Parathyroid adenoma (tissue), 2 donors: Measurements from ENCODE around the gene PRDM16.

Source experiments
- H2AFZ ChIP-seq: fragments of 300-600 bp; sonication (generic); one replicate; pipeline ENCODE4 v1.7.0; 2017; ENCODE audit warnings: antibody characterized with exemption, mild to moderate bottlenecking
- H3K27ac ChIP-seq: fragments of 300-600 bp; sonication (generic); one replicate; pipeline ENCODE4 v1.7.0; 2017
- H3K27me3 ChIP-seq: fragments of 300-600 bp; sonication (generic); one replicate; pipeline ENCODE4 v1.7.0; 2017; ENCODE audit warnings: low read length; ENCODE audit not compliant: control insufficient read depth, insufficient read depth
- H3K36me3 ChIP-seq: fragments of 300-600 bp; sonication (generic); one replicate; pipeline ENCODE4 v1.7.0; 2017; ENCODE audit warnings: low read length; ENCODE audit not compliant: control insufficient read depth, insufficient read depth
- H3K4me1 ChIP-seq: fragments of 300-600 bp; sonication (generic); one replicate; pipeline ENCODE4 v1.7.0; 2017; ENCODE audit warnings: control low read depth
- H3K4me2 ChIP-seq: fragments of 300-600 bp; sonication (generic); one replicate; pipeline ENCODE4 v1.7.0; 2017; ENCODE audit warnings: low read length
- H3K4me3 ChIP-seq: fragments of 300-600 bp; sonication (generic); one replicate; pipeline ENCODE4 v1.7.0; 2017; ENCODE audit warnings: low read depth, low read length
- H3K79me2 ChIP-seq: fragments of 300-600 bp; sonication (generic); one replicate; pipeline ENCODE4 v1.7.0; 2017; ENCODE audit warnings: control low read depth
- H3K9ac ChIP-seq: fragments of 300-600 bp; sonication (generic); one replicate; pipeline ENCODE4 v1.7.0; 2017; ENCODE audit warnings: mild to moderate bottlenecking
- H3K9me3 ChIP-seq: fragments of 300-600 bp; sonication (generic); one replicate; pipeline ENCODE4 v1.7.0; 2017; ENCODE audit warnings: low read length; ENCODE audit not compliant: control insufficient read depth
- CTCF ChIP-seq: fragments of 300-600 bp; sonication (generic); IDR thresholded peaks from one replicate; pipeline ENCODE4 v1.7.0; 2017; ENCODE audit warnings: antibody characterized with exemption, mild to moderate bottlenecking
- donor health status: primary hyperparathyroidism.

The PRDM16 gene

DNA sequence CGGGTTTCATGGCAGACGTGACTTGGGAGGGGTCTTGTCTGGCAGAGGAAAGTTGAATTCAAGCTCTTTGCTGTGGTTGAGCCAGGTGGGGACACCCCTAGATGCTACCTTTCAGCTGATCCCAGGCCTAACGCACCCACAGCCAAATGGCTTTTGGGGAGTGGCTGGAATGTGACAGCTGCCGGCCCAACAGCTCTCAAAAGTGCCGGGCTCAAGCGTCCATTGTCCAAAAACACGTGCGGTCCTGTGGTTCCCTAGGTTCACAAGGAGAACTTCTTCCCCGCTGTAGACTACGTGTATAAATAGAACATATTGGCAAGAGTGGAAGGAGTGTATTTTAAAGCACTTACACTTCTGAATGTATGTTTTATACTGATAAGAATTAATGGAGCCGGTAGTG, 298.4 kb downstream of the PRDM16 start:
- Histone ChIP-seq H3K4me1 (no peaks in the 10 kb centered on the region), H2AFZ (no peak overlapping the region), H3K79me2 (no peaks in the 10 kb centered on the region), H3K36me3 (no peaks in the 10 kb centered on the region), H3K27ac (no peak overlapping the region), H3K4me3 (no peak overlapping the region), H3K9ac (no peak overlapping the region), H3K4me2 (no peak overlapping the region), H3K27me3 (no peaks in the 10 kb centered on the region), H3K9me3 (no peaks in the 10 kb centered on the region)
- TF ChIP-seq CTCF = no peak

DNA sequence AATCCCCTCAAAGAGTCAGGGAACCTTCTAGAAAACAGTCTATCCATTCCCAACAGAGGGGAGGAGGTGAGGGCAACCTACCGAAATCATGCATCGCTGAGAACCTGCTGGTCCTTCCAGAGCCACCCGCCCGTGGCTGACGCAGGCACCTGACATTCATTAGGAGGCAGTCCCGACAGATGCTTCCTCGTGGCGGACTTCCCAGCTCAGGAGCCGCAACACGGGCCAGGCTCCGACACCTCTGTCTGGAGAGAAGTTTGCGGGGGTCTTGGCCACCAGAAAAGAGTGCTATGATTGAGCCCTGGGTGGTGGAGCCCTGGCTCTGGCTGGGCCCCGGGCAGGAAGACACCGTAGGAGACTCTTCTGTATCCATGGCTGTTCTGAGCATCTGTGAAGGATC, 299.1 kb downstream of the PRDM16 start:
- Histone ChIP-seq H2AFZ (no peak overlapping the region), H3K79me2 (no peaks in the 10 kb centered on the region), H3K4me3 (no peak overlapping the region), H3K27ac (no peak overlapping the region), H3K4me2 (no peak overlapping the region), H3K36me3 (no peaks in the 10 kb centered on the region), H3K27me3 (no peaks in the 10 kb centered on the region), H3K4me1 (no peaks in the 10 kb centered on the region), H3K9ac (no peak overlapping the region), H3K9me3 (no peaks in the 10 kb centered on the region)
- no peak for TF ChIP-seq CTCF

DNA sequence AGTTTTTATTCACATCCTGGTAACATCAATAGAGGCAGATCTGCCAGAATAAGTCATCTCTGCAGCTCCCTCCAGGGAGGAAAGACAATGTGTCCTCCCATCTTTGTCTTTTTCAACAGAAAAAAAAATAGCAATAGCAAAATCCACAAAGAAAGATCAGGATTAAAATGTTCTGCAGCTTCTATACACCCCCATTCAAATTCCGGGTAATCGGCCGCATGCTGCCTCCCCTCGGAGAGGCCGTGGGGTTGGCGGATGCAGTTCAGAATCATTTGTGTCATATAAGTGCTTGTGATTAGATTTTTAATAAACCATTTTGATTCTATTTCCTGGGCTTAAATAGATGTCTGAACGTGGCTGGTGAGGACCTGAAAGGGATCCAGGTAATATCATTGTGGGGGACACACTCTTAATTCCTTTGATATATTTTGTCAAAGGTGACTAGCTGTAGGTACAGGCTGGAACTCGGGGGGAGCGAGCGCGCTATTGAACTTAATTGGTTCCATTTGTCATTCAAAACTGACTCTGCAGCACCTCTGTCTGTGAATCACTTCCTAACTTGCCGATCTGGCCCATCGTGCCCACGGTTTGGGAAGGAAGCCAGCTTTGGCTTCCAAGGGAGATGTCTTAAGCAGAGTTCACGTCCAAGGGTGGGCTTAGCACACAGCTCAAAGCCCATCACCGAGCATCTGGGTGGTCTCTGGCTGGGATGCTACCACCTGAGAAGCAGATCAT, 299.9 kb downstream of the PRDM16 start:
- no peak for TF ChIP-seq CTCF
- Histone ChIP-seq H3K4me2 (no peak overlapping the region), H3K9ac (no peak overlapping the region), H3K9me3 (no peaks in the 10 kb centered on the region), H3K27me3 (no peaks in the 10 kb centered on the region), H3K4me3 (no peak overlapping the region), H3K27ac (no peak overlapping the region), H3K79me2 (no peaks in the 10 kb centered on the region), H3K4me1 (no peaks in the 10 kb centered on the region), H2AFZ (no peak overlapping the region), H3K36me3 (no peaks in the 10 kb centered on the region)

DNA sequence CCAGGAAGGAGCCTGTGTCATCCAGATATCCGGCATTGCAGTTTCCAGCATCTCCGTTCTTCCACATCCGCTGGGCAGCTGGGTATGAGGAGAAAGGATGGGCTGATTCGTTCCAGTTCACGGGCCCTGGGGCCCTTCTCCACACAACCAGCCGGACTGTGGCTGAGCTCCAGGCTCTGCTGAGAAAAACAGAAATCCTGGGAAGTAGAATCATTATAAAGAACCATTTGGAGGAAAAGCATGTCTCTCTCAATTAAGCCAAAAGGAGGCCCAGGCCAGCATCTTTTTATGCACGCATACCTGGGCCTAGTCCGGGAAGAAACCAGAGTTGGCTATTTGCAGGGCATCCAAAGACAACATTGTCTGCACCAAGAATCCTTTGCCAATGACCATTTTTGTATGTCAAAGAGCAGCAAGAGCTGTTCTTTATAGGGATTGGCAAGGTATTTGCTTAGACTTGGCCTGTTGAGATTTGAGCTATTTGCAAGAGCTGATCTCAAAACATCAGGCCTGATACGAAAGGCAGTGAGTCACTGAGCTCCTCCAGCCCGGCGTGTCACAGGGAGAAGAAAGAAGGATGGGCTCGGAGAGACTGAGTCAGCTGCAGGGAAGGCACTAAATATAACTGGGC, 300.6 kb downstream of the PRDM16 start:
- H3K9ac ChIP-seq = no peak overlapping the region
- no peaks in the 10 kb centered on the region for H3K9me3 ChIP-seq
- no peaks in the 10 kb centered on the region for H3K79me2 ChIP-seq
- H3K4me3 ChIP-seq = no peak overlapping the region
- H3K27ac ChIP-seq = no peak overlapping the region
- TF ChIP-seq CTCF = no peak
- H3K36me3 ChIP-seq = no peaks in the 10 kb centered on the region
- H3K4me1 ChIP-seq = no peaks in the 10 kb centered on the region
- H2AFZ ChIP-seq = no peak overlapping the region
- no peak overlapping the region for H3K4me2 ChIP-seq
- H3K27me3 ChIP-seq = no peaks in the 10 kb centered on the region
